HG03095 (cell line): ENCODE measurements around the gene IQCF6.
"Not testable (repeated sequence)": the region's sequence is repeated elsewhere in the genome, so short reads cannot be mapped to it uniquely, and the experiment has no call there.

Experiments
- ATAC-seq: cut with Tn5 transposase; IDR thresholded peaks from one replicate; pipeline ENCODE4 v1.9.1; 2021; ENCODE audit warnings: moderate library complexity; ENCODE audit not compliant: unreplicated experiment

IQCF6 gene

GRCh38 chr3:51773529-51774056, 5.4 kb downstream of the IQCF6 start:
- ATAC-seq = no peak

GRCh38 chr3:51759203-51759602, 19.8 kb downstream of the IQCF6 start:
- no peak for ATAC-seq

GRCh38 chr3:51753763-51754750, 25.0 kb downstream of the IQCF6 start:
- not testable (repeated sequence) for ATAC-seq

- ATAC-seq = no peak
These were observed 27.8 kb downstream of the IQCF6 start for GRCh38 chr3:51751287-51751686.

- no peak for ATAC-seq
These were observed 28.2 kb downstream of the IQCF6 start for GRCh38 chr3:51750878-51751277.

GRCh38 chr3:51748327-51748726, 30.7 kb downstream of the IQCF6 start:
- ATAC-seq = no peak

GRCh38 chr3:51747840-51748239, 31.2 kb downstream of the IQCF6 start:
- ATAC-seq = no peak

- not testable (repeated sequence) for ATAC-seq
These were observed 36.1 kb downstream of the IQCF6 start for GRCh38 chr3:51742978-51743377.

- ATAC-seq = not testable (repeated sequence)
These were observed 36.7 kb downstream of the IQCF6 start for GRCh38 chr3:51742320-51742719.

- ATAC-seq = no peak
These were observed 39.9 kb downstream of the IQCF6 start for GRCh38 chr3:51739110-51739509.

GRCh38 chr3:51735950-51736349, 43.1 kb downstream of the IQCF6 start:
- no peak for ATAC-seq

- no peak for ATAC-seq
These were observed 44.0 kb downstream of the IQCF6 start for GRCh38 chr3:51735039-51735438.

- ATAC-seq = no peak
These were observed 44.5 kb downstream of the IQCF6 start for GRCh38 chr3:51734572-51734907.

GRCh38 chr3:51733859-51734571, 45.0 kb downstream of the IQCF6 start:
- no peak for ATAC-seq

- no peak for ATAC-seq
These were observed 49.9 kb downstream of the IQCF6 start for GRCh38 chr3:51729042-51729633.
